Measurements from ENCODE around the gene SLC35F3.

The SLC35F3 gene

GRCh38 chr1:233960386-233960785, 55.9 kb downstream of the SLC35F3 start:
- DNase-seq = no peak
- Histone ChIP-seq H3K27ac (no peak overlapping the region), H3K27me3 (ENCODE audit: insufficient read depth, low read depth, severe bottlenecking) (peaks cover 93% of the 10 kb centered on the region), H3K4me3 (ENCODE audit: low read depth, low read length) (no peak overlapping the region), H3K9me3 (ENCODE audit: severe bottlenecking) (peaks cover 10% of the 10 kb centered on the region), H3K36me3 (no peaks in the 10 kb centered on the region)
- no peak for TF ChIP-seq CTCF (IDR thresholded peaks at IDR 0.05; ENCODE audit: low read depth, low read length)

- Histone ChIP-seq H3K4me3 (ENCODE audit: low read depth, low read length) (no peak overlapping the region), H3K36me3 (no peaks in the 10 kb centered on the region), H3K9me3 (ENCODE audit: severe bottlenecking) (peaks cover 11% of the 10 kb centered on the region), H3K27ac (no peak overlapping the region), H3K27me3 (ENCODE audit: insufficient read depth, low read depth, severe bottlenecking) (peaks cover 93% of the 10 kb centered on the region)
- no peak for TF ChIP-seq CTCF (IDR thresholded peaks at IDR 0.05; ENCODE audit: low read depth, low read length)
- no peak for DNase-seq
Measured at GRCh38 chr1:233962878-233963277, 58.4 kb downstream of the SLC35F3 start.

GRCh38 chr1:233965856-233966255, 61.4 kb downstream of the SLC35F3 start:
- Histone ChIP-seq H3K27me3 (ENCODE audit: insufficient read depth, low read depth, severe bottlenecking) (peaks cover 94% of the 10 kb centered on the region), H3K27ac (no peak overlapping the region), H3K36me3 (no peaks in the 10 kb centered on the region), H3K4me3 (ENCODE audit: low read depth, low read length) (no peak overlapping the region), H3K9me3 (ENCODE audit: severe bottlenecking) (peaks cover 9% of the 10 kb centered on the region)
- DNase-seq = no peak
- TF ChIP-seq CTCF (IDR thresholded peaks at IDR 0.05; ENCODE audit: low read depth, low read length) = no peak

DNA sequence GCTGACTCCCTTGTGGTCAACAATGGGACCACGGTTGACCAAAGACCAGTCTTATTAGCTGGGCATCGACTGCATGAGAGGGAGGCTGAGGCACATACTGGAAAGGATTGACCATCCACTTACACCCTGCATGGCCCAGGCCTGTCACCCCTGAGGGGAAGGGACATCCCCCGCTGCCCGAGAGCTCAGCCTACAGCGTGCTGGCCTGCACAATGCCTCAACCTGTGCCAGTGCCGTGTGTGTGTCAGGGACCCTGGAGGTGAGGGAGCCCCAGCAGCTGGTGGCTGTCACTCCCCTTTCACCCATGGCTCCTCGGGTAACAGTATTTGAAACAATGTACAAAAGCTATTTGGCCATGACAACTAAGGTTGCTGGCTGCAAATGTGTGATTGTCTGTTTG, 67.3 kb downstream of the SLC35F3 start:
- Histone ChIP-seq H3K36me3 (no peaks in the 10 kb centered on the region), H3K27ac (no peak overlapping the region), H3K9me3 (ENCODE audit: severe bottlenecking) (peaks cover 9% of the 10 kb centered on the region), H3K27me3 (ENCODE audit: insufficient read depth, low read depth, severe bottlenecking) (peaks cover 92% of the 10 kb centered on the region), H3K4me3 (ENCODE audit: low read depth, low read length) (no peak overlapping the region)
- no peak for DNase-seq
- TF ChIP-seq CTCF (IDR thresholded peaks at IDR 0.05; ENCODE audit: low read depth, low read length) = no peak

DNA sequence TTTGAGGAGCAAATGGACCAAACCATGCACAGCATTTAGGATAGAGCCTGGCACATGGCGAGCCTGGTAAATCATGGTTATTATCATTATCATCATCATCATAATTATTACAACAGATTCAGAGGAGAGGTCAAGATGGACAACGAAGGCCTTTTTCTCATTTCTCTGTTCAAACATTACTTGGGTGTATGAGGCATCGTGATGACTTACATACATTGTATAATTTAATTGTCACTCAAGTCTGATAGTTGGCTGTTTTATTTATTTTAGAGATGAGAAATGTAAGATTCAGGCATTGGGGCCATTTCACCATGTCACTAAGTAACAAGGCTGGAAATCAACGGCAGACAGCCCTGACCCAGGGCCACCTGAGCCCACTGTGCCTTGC, 68.1 kb downstream of the SLC35F3 start:
- DNase-seq = no peak
- H3K27ac ChIP-seq = no peak overlapping the region
- H3K27me3 ChIP-seq (ENCODE audit: insufficient read depth, low read depth, severe bottlenecking) = peaks cover 92% of the 10 kb centered on the region
- H3K4me3 ChIP-seq (ENCODE audit: low read depth, low read length) = no peak overlapping the region
- H3K36me3 ChIP-seq = no peaks in the 10 kb centered on the region
- no peak for TF ChIP-seq CTCF (IDR thresholded peaks at IDR 0.05; ENCODE audit: low read depth, low read length)
- H3K9me3 ChIP-seq (ENCODE audit: severe bottlenecking) = peaks cover 9% of the 10 kb centered on the region

GRCh38 chr1:233972951-233973635, 68.6 kb downstream of the SLC35F3 start:
- no peak for TF ChIP-seq CTCF (IDR thresholded peaks at IDR 0.05; ENCODE audit: low read depth, low read length)
- H3K27me3 ChIP-seq (ENCODE audit: insufficient read depth, low read depth, severe bottlenecking) = peaks cover 92% of the 10 kb centered on the region
- H3K27ac ChIP-seq = no peak overlapping the region
- H3K9me3 ChIP-seq (ENCODE audit: severe bottlenecking) = peaks cover 9% of the 10 kb centered on the region
- no peaks in the 10 kb centered on the region for H3K36me3 ChIP-seq
- H3K4me3 ChIP-seq (ENCODE audit: low read depth, low read length) = no peak overlapping the region
- no peak for DNase-seq

Measured in WERI-Rb-1 (cell line).